ENCODE measurements around the gene SOWAHC.
"Not testable (repeated sequence)": the region's sequence is repeated elsewhere in the genome, so short reads cannot be mapped to it uniquely, and the experiment has no call there.

Gene SOWAHC

DNA sequence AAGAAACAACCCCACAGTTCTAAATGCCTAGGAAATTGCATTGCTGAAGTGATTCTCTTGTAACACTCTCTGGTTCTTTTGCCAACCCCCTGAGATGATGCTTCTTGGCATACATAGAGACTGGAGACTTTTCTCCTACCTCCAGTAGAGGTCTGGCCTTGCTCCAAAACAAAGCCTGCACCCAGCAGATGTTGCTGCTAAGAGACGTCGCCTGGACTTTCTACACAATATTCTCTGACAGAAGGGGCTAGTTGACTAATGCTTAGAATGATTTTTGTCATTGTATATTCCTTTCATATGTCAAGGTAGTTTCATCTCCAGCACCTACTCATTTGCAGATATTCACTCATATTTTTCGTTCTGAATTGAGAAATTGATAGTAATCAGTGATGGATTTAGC is 24.6 kb downstream of the SOWAHC start:
- Histone ChIP-seq H3K27ac (peak overlapping the region; percentile 72), H3K4me3 (IDR thresholded peaks at IDR 0.05; ENCODE audit: insufficient read depth, low read depth, low read length) (no peak overlapping the region), H3K36me3 (ENCODE audit: insufficient read depth) (no peaks in the 10 kb centered on the region), H3K9ac (no peak overlapping the region; the same call in 1 of the 2 replicates), H3K79me2 (ENCODE audit: insufficient read depth, low read depth) (no peaks in the 10 kb centered on the region), H4K20me1 (ENCODE audit: insufficient read depth) (no peaks in the 10 kb centered on the region), H2AFZ (ENCODE audit: low read depth) (no peak overlapping the region; the same call in 1 of the 2 replicates), H3K4me2 (peak overlapping the region; percentile 60), H3K4me1 (ENCODE audit: low read depth, poor library complexity, severe bottlenecking) (peaks cover 46% of the 10 kb centered on the region), H3K27me3 (ENCODE audit: insufficient read depth, low read depth) (no peaks in the 10 kb centered on the region)
- TF ChIP-seq, protein P1, sequence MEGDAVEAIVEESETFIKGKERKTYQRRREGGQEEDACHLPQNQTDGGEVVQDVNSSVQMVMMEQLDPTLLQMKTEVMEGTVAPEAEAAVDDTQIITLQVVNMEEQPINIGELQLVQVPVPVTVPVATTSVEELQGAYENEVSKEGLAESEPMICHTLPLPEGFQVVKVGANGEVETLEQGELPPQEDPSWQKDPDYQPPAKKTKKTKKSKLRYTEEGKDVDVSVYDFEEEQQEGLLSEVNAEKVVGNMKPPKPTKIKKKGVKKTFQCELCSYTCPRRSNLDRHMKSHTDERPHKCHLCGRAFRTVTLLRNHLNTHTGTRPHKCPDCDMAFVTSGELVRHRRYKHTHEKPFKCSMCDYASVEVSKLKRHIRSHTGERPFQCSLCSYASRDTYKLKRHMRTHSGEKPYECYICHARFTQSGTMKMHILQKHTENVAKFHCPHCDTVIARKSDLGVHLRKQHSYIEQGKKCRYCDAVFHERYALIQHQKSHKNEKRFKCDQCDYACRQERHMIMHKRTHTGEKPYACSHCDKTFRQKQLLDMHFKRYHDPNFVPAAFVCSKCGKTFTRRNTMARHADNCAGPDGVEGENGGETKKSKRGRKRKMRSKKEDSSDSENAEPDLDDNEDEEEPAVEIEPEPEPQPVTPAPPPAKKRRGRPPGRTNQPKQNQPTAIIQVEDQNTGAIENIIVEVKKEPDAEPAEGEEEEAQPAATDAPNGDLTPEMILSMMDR (conservative IDR thresholded peaks at IDR 0.05; ENCODE audit: low read depth, low read length): no peak

DNA sequence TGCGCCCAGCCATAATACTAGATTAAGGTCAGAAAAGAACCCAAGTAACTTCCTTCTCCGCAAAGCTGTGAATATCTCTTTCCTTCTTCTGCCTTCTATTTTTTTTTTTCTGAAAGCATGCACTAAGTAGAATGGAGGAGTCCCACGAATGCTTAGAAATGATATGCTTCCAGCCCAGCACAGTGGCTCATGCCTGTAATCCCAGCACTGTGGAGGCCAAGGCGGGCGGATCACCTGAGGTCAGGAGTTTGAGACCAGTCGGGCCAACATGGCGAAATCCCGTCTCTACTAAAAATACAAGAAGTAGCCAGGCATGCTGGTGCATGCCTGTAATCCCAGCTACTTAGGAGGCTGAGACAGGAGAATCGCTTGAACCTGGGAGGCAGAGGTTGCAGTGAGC is 25.8 kb downstream of the SOWAHC start:
- not testable (repeated sequence) for H3K79me2 ChIP-seq (ENCODE audit: insufficient read depth, low read depth); H3K4me3 ChIP-seq (IDR thresholded peaks at IDR 0.05; ENCODE audit: insufficient read depth, low read depth, low read length); H3K4me2 ChIP-seq; H3K36me3 ChIP-seq (ENCODE audit: insufficient read depth); H2AFZ ChIP-seq (ENCODE audit: low read depth); H3K27me3 ChIP-seq (ENCODE audit: insufficient read depth, low read depth); H3K9ac ChIP-seq; H3K27ac ChIP-seq; H4K20me1 ChIP-seq (ENCODE audit: insufficient read depth)
- H3K4me1 ChIP-seq (ENCODE audit: low read depth, poor library complexity, severe bottlenecking): peaks cover 49% of the 10 kb centered on the region

DNA sequence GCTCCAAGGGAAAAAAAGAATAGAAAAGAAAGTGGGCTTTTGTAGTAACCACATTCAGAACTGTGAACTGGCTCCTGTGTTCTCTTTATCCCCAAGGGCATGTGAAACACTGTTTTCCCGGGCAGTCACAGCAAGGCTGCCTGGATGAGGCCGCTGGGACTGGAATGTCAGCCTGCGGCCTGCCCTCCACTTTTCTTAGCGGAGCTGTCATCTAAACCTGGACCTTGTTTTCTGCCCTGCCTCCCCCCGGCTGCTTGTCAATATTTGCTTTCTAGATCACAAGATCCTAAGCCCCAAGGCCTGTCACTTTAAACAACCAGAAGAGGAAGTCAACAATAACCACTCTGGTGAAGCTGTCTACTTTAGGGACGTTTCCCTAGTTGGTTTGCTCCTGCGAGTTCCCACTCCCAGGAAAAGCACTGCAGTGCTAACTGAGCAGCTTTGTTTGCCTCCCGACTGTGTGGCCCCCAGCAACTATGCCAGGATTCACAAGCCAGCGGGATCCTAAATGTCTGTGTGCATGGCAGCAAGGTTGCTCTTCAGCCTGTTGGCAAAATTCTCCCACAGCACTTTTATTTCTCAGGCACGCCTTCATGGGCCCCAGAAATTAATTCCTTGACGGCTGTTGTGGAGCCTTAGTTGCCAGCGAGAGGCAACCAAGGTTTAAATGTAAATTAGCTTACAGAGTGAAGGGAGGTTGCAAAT is 30.6 kb downstream of the SOWAHC start:
- no peaks in the 10 kb centered on the region for H3K36me3 ChIP-seq (ENCODE audit: insufficient read depth)
- no peak overlapping the region for H2AFZ ChIP-seq (ENCODE audit: low read depth)

DNA sequence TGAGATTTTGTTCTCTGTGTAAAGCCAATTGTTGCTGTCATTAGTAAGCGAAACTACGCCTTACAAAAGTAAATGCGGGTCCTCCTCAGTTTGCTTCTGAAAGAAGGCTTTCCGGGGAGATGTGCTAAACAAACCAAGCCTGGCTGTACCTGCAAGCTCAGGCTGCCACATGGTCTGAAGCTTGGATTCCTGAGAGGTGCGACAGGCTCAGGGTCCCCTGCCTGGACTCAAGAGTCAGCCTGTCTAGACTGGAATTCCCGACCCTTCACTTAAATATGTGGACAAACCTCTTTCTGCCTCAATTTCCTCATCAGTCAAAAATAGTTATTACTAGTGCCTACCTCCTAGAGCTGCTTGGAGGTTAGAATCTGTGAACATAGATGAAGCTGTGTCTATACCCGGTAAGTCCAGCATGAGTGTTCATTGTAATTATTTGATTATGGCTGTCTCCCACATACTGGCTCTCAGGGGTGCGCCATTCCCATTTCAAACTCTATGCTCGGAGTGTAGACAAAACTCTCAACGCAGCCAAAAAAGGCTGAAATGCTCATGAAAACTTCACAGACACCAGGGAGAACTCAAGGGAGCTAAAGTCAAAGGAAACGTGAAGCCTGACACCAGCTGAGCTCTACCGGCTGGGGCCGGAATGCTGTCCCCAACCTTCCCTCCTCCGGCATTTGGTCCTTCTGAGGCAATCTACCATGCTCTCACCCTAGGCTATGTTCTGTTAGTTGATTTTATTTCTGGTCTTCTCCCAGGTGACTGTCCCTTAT is 31.4 kb downstream of the SOWAHC start:
- Histone ChIP-seq H2AFZ (ENCODE audit: low read depth) (no peak overlapping the region), H3K4me1 (ENCODE audit: low read depth, poor library complexity, severe bottlenecking) (peaks cover 7% of the 10 kb centered on the region), H3K27me3 (ENCODE audit: insufficient read depth, low read depth) (no peaks in the 10 kb centered on the region), H3K4me3 (IDR thresholded peaks at IDR 0.05; ENCODE audit: insufficient read depth, low read depth, low read length) (no peak overlapping the region), H4K20me1 (ENCODE audit: insufficient read depth) (no peaks in the 10 kb centered on the region), H3K9ac (no peak overlapping the region), H3K27ac (no peak overlapping the region), H3K36me3 (ENCODE audit: insufficient read depth) (no peaks in the 10 kb centered on the region), H3K4me2 (no peak overlapping the region), H3K79me2 (ENCODE audit: insufficient read depth, low read depth) (no peaks in the 10 kb centered on the region)
- TF ChIP-seq, protein P1 (conservative IDR thresholded peaks at IDR 0.05; ENCODE audit: low read depth, low read length): no peak

More for the DNA sequence above, 30.6 kb downstream of the SOWAHC start:
- Histone ChIP-seq H3K4me2 (no peak overlapping the region), H3K4me3 (IDR thresholded peaks at IDR 0.05; ENCODE audit: insufficient read depth, low read depth, low read length) (no peak overlapping the region), H3K4me1 (ENCODE audit: low read depth, poor library complexity, severe bottlenecking) (peaks cover 8% of the 10 kb centered on the region), H3K9ac (no peak overlapping the region), H3K27me3 (ENCODE audit: insufficient read depth, low read depth) (no peaks in the 10 kb centered on the region), H3K79me2 (ENCODE audit: insufficient read depth, low read depth) (no peaks in the 10 kb centered on the region), H3K27ac (no peak overlapping the region; the same call in 1 of the 2 replicates), H4K20me1 (ENCODE audit: insufficient read depth) (no peaks in the 10 kb centered on the region)
- TF ChIP-seq, protein P1 (conservative IDR thresholded peaks at IDR 0.05; ENCODE audit: low read depth, low read length): no peak

DNA sequence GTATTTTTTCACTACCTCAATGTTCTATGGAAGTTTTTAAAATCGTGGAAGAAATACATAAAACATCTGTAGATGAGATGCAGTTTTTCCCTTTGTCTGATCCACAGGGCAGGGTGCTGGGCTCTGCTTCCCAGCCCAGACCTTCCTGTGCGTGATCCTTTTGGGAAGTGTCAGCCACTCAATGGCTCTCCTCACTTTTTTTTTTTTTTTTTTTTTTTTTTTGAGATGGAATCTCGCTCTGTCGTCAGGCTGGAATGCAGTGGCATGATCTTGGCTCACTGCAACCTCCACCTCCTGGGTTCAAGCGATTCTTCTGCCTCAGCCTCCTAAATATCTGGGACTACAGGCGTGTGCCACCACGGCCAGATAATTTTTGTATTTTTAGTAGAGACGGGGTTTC is 32.8 kb downstream of the SOWAHC start:
- Histone ChIP-seq H3K4me2 (no peak overlapping the region), H3K27ac (no peak overlapping the region), H2AFZ (ENCODE audit: low read depth) (no peak overlapping the region), H3K27me3 (ENCODE audit: insufficient read depth, low read depth) (no peaks in the 10 kb centered on the region), H3K36me3 (ENCODE audit: insufficient read depth) (no peaks in the 10 kb centered on the region), H3K4me3 (IDR thresholded peaks at IDR 0.05; ENCODE audit: insufficient read depth, low read depth, low read length) (no peak overlapping the region), H3K4me1 (ENCODE audit: low read depth, poor library complexity, severe bottlenecking) (peaks cover 7% of the 10 kb centered on the region), H3K9ac (no peak overlapping the region), H4K20me1 (ENCODE audit: insufficient read depth) (no peaks in the 10 kb centered on the region), H3K79me2 (ENCODE audit: insufficient read depth, low read depth) (no peaks in the 10 kb centered on the region)
- TF ChIP-seq, protein P1 (conservative IDR thresholded peaks at IDR 0.05; ENCODE audit: low read depth, low read length): no peak

Data from KMS-11 (cell line).